Measurements from ENCODE around the gene C22orf23. TPM values are rescaled to one million over a fixed set of nuclear protein-coding genes. Genes with fewer than 3 reads are reported as not detected.

The C22orf23 gene
- polyA plus RNA-seq, 2 of the 4 experiments (the other 2 are of a cell fraction): 0.26 to 0.52 TPM

- TF ChIP-seq HOXB13 (CRISPR knock-in tag; IDR thresholded peaks at IDR 0.05; ENCODE audit: low read depth): no peak
- TF ChIP-seq MYC (IDR thresholded peaks at IDR 0.05; ENCODE audit: borderline replicate concordance, low read length): no peak
- no peak for TF ChIP-seq ZNF302 (CRISPR knock-in tag; IDR thresholded peaks at IDR 0.05)
- no peak for TF ChIP-seq EP300 (IDR thresholded peaks at IDR 0.05)
- no peak for TF ChIP-seq NPAS2 (CRISPR knock-in tag; IDR thresholded peaks at IDR 0.05; ENCODE audit: borderline replicate concordance)
- no peak for TF ChIP-seq ELK1 (IDR thresholded peaks at IDR 0.05; ENCODE audit: low read depth, low read length)
- TF ChIP-seq RNF2 (IDR thresholded peaks at IDR 0.05; ENCODE audit: borderline replicate concordance, low read depth): no peak
- no peak overlapping the region for H3K27ac ChIP-seq
- WGBS (ENCODE audit: missing lambda C conversion rate): 82% methylated on average over 5 of the region's 9 CpGs
- ATAC-seq: no peak
- ChIA-PET POLR2A (no interaction called here), CTCF (interaction anchor here (0.5 to 1.4 kb wide), 3 partner anchors 9 to 218 kb away, joined by 3 to 8 read pairs (median 4); no protein-coding TSS in a partner anchor)
- H3K4me2 ChIP-seq: no peak overlapping the region
- no peak overlapping the region for H3K4me3 ChIP-seq
- FAIRE-seq: no peak
- H3K9me3 ChIP-seq: no peaks in the 10 kb centered on the region
- no peak for DNase-seq (ENCODE audit: low read depth in 1 of 2, low spot score in 1 of 2)
- no peaks in the 10 kb centered on the region for H3K4me1 ChIP-seq
Measured at GRCh38 chr22:37985050-37985585, 31.7 kb upstream of the C22orf23 start.

DNA sequence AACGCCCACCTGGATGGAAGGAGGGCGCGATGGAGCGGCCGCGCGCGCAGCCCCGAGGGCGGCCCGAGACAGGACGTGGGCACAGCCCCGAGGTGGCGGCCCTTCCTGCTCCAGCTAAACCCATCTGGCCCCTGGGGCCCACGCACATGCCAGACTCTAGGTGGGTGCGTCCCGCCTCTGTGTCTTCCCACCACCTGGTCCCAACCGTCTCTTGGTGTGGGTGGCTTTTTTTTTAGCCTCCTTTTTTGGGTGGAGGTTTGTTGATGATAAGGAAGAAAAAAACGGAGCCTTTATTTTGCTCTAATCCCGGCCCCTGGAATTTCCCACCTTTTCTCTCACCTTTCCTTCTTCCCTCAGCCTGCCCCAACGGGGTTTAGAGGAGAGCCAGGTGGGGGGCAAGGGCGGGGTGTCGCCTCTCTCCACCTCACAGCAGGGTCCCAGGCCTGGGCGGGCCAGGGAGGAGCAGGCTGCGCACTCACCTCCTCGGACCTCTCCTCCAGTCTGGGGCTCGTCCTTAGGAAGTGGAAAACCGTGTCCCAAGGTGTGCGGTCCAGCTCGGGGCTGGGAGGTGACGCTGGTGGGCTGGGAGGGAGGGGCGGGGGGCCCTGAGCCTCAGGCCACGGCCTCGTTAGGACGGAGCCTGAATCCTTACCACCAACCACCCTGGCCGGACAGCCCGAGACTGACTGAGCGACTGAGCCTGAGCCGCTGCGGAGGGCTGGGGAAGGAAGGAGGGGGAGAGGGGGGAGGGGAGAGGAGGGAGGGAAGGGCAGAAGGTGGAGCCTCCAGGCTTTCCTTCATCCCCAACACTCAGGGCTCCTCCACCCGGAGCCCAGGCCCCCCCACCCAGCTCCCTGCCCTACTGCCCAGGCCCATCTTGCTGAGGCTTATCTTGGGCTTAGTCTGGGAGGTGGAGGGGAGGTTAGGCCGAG is 30.7 kb upstream of the C22orf23 start, which contains the start of gene SOX10:
Gene SOX10 (minus strand): TSS at position 696 of the 932 bp plus-strand sequence. CDS start 771 bp downstream, outside the sequence.
- POLR2A ChIA-PET: no interaction called here
- no peak for TF ChIP-seq RAD21 (conservative IDR thresholded peaks at IDR 0.05 in 1 of 2, IDR thresholded peaks at IDR 0.05 in 1 of 2)
- no peaks in the 10 kb centered on the region for H3K9me3 ChIP-seq
- H3K27ac ChIP-seq: no peak within 1 kb of the TSS
- CTCF ChIA-PET: interaction anchor here (1.1 to 1.4 kb wide), 3 partner anchors 10 to 19 kb away, joined by 4 to 8 read pairs (median 4); no protein-coding TSS in a partner anchor
- no peaks in the 10 kb centered on the region for H3K4me1 ChIP-seq
- 78% methylated on average over 17 of the region's 42 CpGs for WGBS (ENCODE audit: missing lambda C conversion rate)
- DNase-seq (ENCODE audit: low read depth in 1 of 2, low spot score in 1 of 2): no peak
- H3K4me2 ChIP-seq: no peak within 1 kb of the TSS
- H3K4me3 ChIP-seq: no peak within 1 kb of the TSS
- no peak for FAIRE-seq
- no peak for ATAC-seq

- H3K4me3 ChIP-seq: no peak overlapping the region
- WGBS (ENCODE audit: missing lambda C conversion rate): 95% methylated on average over 33 of the region's 84 CpGs
- H3K4me1 ChIP-seq: no peaks in the 10 kb centered on the region
- ChIA-PET CTCF (interaction anchor here (0.5 to 1.1 kb wide), 2 partner anchors 11 to 18 kb away, joined by 3 to 4 read pairs; no protein-coding TSS in a partner anchor), POLR2A (no interaction called here)
- no peak overlapping the region for H3K4me2 ChIP-seq
- TF ChIP-seq ELK1 (IDR thresholded peaks at IDR 0.05; ENCODE audit: low read depth, low read length) (no peak), CEBPB (IDR thresholded peaks at IDR 0.05) (no peak), RARB (CRISPR knock-in tag; IDR thresholded peaks at IDR 0.05) (no peak), NR3C1 (IDR thresholded peaks at IDR 0.05) (no peak), MAZ (IDR thresholded peaks at IDR 0.05; ENCODE audit: borderline replicate concordance, low read depth, low read length) (no peak)
- FAIRE-seq (no peak), ATAC-seq (no peak), DNase-seq (ENCODE audit: low read depth in 1 of 2, low spot score in 1 of 2) (no peak)
- H3K9me3 ChIP-seq: no peaks in the 10 kb centered on the region
- H3K27ac ChIP-seq: no peak overlapping the region
Measured at GRCh38 chr22:37982938-37983859, 29.8 kb upstream of the C22orf23 start.
